ENCODE measurements around the gene SLC24A3.

DNA sequence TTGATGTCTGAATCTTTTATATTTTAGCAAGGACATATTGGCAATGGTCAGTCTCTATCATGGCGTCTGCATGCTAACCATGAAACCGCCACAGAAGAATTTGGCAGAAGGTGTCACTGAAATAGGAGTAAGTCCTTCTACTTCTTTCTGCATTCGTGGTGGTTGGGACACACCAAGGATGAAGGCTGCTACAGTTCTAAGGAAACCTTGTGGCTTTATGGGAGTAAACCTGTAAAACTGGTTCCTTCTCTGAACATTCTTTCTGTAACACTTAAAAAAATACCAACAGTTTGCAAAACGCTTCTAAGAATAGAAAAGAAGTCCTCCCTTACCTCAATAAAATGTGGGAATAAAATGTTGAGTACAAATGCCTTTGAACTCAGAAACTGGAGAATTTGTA, 195.3 kb downstream of the SLC24A3 start:
- TF ChIP-seq, protein P1, sequence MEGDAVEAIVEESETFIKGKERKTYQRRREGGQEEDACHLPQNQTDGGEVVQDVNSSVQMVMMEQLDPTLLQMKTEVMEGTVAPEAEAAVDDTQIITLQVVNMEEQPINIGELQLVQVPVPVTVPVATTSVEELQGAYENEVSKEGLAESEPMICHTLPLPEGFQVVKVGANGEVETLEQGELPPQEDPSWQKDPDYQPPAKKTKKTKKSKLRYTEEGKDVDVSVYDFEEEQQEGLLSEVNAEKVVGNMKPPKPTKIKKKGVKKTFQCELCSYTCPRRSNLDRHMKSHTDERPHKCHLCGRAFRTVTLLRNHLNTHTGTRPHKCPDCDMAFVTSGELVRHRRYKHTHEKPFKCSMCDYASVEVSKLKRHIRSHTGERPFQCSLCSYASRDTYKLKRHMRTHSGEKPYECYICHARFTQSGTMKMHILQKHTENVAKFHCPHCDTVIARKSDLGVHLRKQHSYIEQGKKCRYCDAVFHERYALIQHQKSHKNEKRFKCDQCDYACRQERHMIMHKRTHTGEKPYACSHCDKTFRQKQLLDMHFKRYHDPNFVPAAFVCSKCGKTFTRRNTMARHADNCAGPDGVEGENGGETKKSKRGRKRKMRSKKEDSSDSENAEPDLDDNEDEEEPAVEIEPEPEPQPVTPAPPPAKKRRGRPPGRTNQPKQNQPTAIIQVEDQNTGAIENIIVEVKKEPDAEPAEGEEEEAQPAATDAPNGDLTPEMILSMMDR (conservative IDR thresholded peaks at IDR 0.05; ENCODE audit: low read length): no peak
- no peak for TF ChIP-seq EZH2phosphoT487 (IDR thresholded peaks at IDR 0.05; ENCODE audit: borderline replicate concordance)
